IMR-90 (cell line): Measurements from ENCODE around the gene CD27. TPM values are rescaled to one million over a fixed set of nuclear protein-coding genes. Genes with fewer than 3 reads are reported as not detected.

Experiments used
- ATAC-seq: fragments of 200-7000 bp; cut with Tn5 transposase; 2 replicates; pipeline ENCODE4 v1.9.1; 2020; ENCODE audit warnings: low read depth, mild to moderate bottlenecking, moderate library complexity
- BruUV-seq: library from RNA; stranded (reverse); fragments of 400-500 nt; replicated peaks from 2 replicates; lab custom pipeline; 2021; lab: Mats Ljungman, UMichigan
- CTCF ChIA-PET: fragments of 300-600 bp; formaldehyde crosslinking; extraction: SDS; loops from one replicate; lab custom pipeline; 2021; ENCODE audit warnings: antibody characterized with exemption; lab: Yijun Ruan, JAX
- POLR2A ChIA-PET: fragments of 300-600 bp; sonication (Branson Sonifier 250); formaldehyde crosslinking; loops from one replicate; lab custom pipeline; 2022; ENCODE audit warnings: antibody characterized with exemption; ENCODE audit not compliant: unreplicated experiment; lab: Charles Lee
- DNase-seq: peaks from one replicate; pipeline ENCODE4 v3.0.0; 2013
- H2AFZ ChIP-seq: replicated peaks from 2 replicates; pipeline ENCODE3; 2013; ENCODE audit warnings: low read length, mild to moderate bottlenecking; ENCODE audit not compliant: poor library complexity
- H2AK5ac ChIP-seq: 2 replicates; pipeline ENCODE4 v1.6.1; 2013; ENCODE audit warnings: low read depth, low read length, inconsistent platforms
- H2AK9ac ChIP-seq: replicated peaks from 2 replicates; pipeline ENCODE3; 2013; ENCODE audit warnings: mild to moderate bottlenecking, low read depth, low read length, moderate library complexity; ENCODE audit not compliant: poor library complexity
- H2BK120ac ChIP-seq: 2 replicates; pipeline ENCODE4 v1.6.1; 2013; ENCODE audit warnings: low read depth, low read length, inconsistent platforms
- H2BK15ac ChIP-seq: 3 replicates; pipeline ENCODE4 v1.6.1; 2013; ENCODE audit warnings: low read depth, low read length, inconsistent platforms
- H2BK20ac ChIP-seq: 2 replicates; pipeline ENCODE4 v1.6.1; 2013; ENCODE audit warnings: low read depth, mild to moderate bottlenecking, inconsistent platforms, low read length, moderate library complexity
- H2BK5ac ChIP-seq: 2 replicates; pipeline ENCODE4 v1.6.1; 2013; ENCODE audit warnings: mild to moderate bottlenecking, low read depth, low read length, inconsistent platforms; ENCODE audit not compliant: poor library complexity, severe bottlenecking
- H3K14ac ChIP-seq: replicated peaks from 2 replicates; pipeline ENCODE4 v1.6.1; 2013; ENCODE audit warnings: low read depth, low read length, inconsistent platforms
- H3K18ac ChIP-seq: 2 replicates; pipeline ENCODE4 v1.6.1; 2013; ENCODE audit warnings: low read depth, low read length, control low read depth
- H3K23ac ChIP-seq: 2 replicates; pipeline ENCODE4 v1.6.1; 2013; ENCODE audit warnings: low read depth, low read length, inconsistent platforms
- H3K27ac ChIP-seq: 2 replicates; pipeline ENCODE4 v1.5.1; 2013; ENCODE audit warnings: mild to moderate bottlenecking, control low read depth, low read length; ENCODE audit not compliant: insufficient read depth
- H3K27me3 ChIP-seq: 2 replicates; pipeline ENCODE4 v1.6.1; 2013; ENCODE audit warnings: low read length; ENCODE audit not compliant: control insufficient read depth, insufficient read depth
- H3K36me3 ChIP-seq: 2 replicates; pipeline ENCODE4 v1.6.1; 2013; ENCODE audit warnings: low read length, mixed read lengths; ENCODE audit not compliant: control insufficient read depth, insufficient read depth
- H3K4ac ChIP-seq: 2 replicates; pipeline ENCODE4 v1.6.1; 2013; ENCODE audit warnings: low read depth, low read length, inconsistent platforms
- H3K4me1 ChIP-seq: 2 replicates; pipeline ENCODE4 v1.6.1; 2013; ENCODE audit warnings: low read length, mixed read lengths; ENCODE audit not compliant: control insufficient read depth, insufficient read depth
- H3K4me2 ChIP-seq: 2 replicates; pipeline ENCODE4 v1.6.1; 2013; ENCODE audit warnings: low read depth, mild to moderate bottlenecking, control low read depth, low read length, moderate library complexity
- H3K4me3 ChIP-seq: 2 replicates; pipeline ENCODE4 v1.5.1; 2013; ENCODE audit warnings: low read depth, mild to moderate bottlenecking, control low read depth, low read length, moderate library complexity; ENCODE audit not compliant: insufficient read depth
- H3K56ac ChIP-seq: 2 replicates; pipeline ENCODE4 v1.6.1; 2013; ENCODE audit warnings: low read length, inconsistent platforms; ENCODE audit not compliant: insufficient read depth; ENCODE audit errors: extremely low read depth
- H3K79me1 ChIP-seq, 2 experiments: 2 replicates each; pipeline ENCODE4 v1.6.1; 2013; ENCODE audit warnings: low read length in 2 of 2, inconsistent platforms in 1 of 2, low read depth in 1 of 2
- H3K9ac ChIP-seq: 2 replicates; pipeline ENCODE4 v1.6.1; 2013; ENCODE audit warnings: low read depth, low read length, control low read depth
- H3K9me1 ChIP-seq: 2 replicates; pipeline ENCODE4 v1.6.1; 2013; ENCODE audit warnings: low read length, inconsistent platforms; ENCODE audit not compliant: insufficient read depth
- H3K9me3 ChIP-seq: 2 replicates; pipeline ENCODE4 v1.6.1; 2013; ENCODE audit warnings: low read length; ENCODE audit not compliant: control insufficient read depth, insufficient read depth
- H4K20me1 ChIP-seq: 2 replicates; pipeline ENCODE4 v1.6.1; 2013; ENCODE audit warnings: low read length, inconsistent platforms; ENCODE audit not compliant: insufficient read depth
- H4K5ac ChIP-seq: 2 replicates; pipeline ENCODE4 v1.6.1; 2013; ENCODE audit warnings: mild to moderate bottlenecking, low read depth, low read length, control low read depth
- H4K8ac ChIP-seq, 2 experiments: 2 replicates each; pipeline ENCODE4 v1.6.1; 2013; ENCODE audit warnings: low read depth in 2 of 2, low read length in 2 of 2, control low read depth in 1 of 2, inconsistent platforms in 1 of 2
- H4K91ac ChIP-seq: 2 replicates; pipeline ENCODE4 v1.6.1; 2013; ENCODE audit warnings: low read depth, low read length, inconsistent platforms; ENCODE audit not compliant: insufficient read depth
- CEBPB ChIP-seq: IDR thresholded peaks from 2 replicates; pipeline ENCODE4 v1.6.1; 2012; ENCODE audit warnings: low read depth, low read length, improper control_type of control experiment
- RCOR1 ChIP-seq: IDR thresholded peaks from 2 replicates; pipeline ENCODE4 v1.6.1; 2012; ENCODE audit warnings: mild to moderate bottlenecking, low read length, improper control_type of control experiment; ENCODE audit not compliant: insufficient replicate concordance
- WGBS, 2 experiments: methylation state at CpG; one replicate each; pipeline versions ENCODE4 v1.1.5 to v1.1.7; 2013; ENCODE audit warnings: missing lambda C conversion rate in 2 of 2; ENCODE audit not compliant: insufficient read length in 1 of 2; ENCODE audit errors: extremely low coverage in 2 of 2; 5-methylcytosine and 5-hydroxymethylcytosine counted together
- dilution Hi-C: fragments of 300-500 bp; cut with HindIII; formaldehyde crosslinking; loops from one replicate; pipeline ENCODE4 v1.14.3; 2018; ENCODE audit warnings: low sequenced_read_pairs; ENCODE audit not compliant: unreplicated experiment
- in situ Hi-C: fragments of 300-500 bp; cut with MboI; formaldehyde crosslinking; loops from 3 replicates; pipeline ENCODE4 v1.14.3; 2019; ENCODE audit warnings: low sequenced_read_pairs, inconsistent platforms, mixed read lengths
- intact Hi-C: fragments of 100-400 bp; cut with micrococcal nuclease; formaldehyde crosslinking; loops from 2 replicates; pipeline ENCODE4 v1.10.0; 2022
- polyA plus RNA-seq, 3 experiments: library from polyadenylated mRNA; depleted of rRNA; stranded (reverse); fragments of >200 nt; gene quantifications; 2 replicates each; pipeline ENCODE4 v1.2.3, GENCODE V29; 2012; ENCODE audit warnings: low replicate concordance in 1 of 3
- total RNA-seq: library from RNA; depleted of rRNA; stranded (reverse); fragments of >200 nt; gene quantifications from 2 replicates; pipeline ENCODE4 v1.2.3, GENCODE V29; 2012

CD27 gene
- total and polyA plus RNA-seq, 2 of the 4 experiments (the other 2 are of a cell fraction): 0.07 TPM; not detected in 1

GRCh38 chr12:6442836-6443235, 1.9 kb upstream of the CD27 start:
- Histone ChIP-seq H2AK5ac (no peak overlapping the region), H2BK5ac (no peak overlapping the region), H3K14ac (no peak overlapping the region), H3K56ac (no peak overlapping the region), H2AFZ (no peak overlapping the region), H4K5ac (no peak overlapping the region), H3K36me3 (peaks cover 15% of the 10 kb centered on the region), H3K27ac (no peak overlapping the region), H3K4me3 (no peak overlapping the region), H3K27me3 (no peaks in the 10 kb centered on the region), H4K91ac (no peak overlapping the region), H3K9me3 (no peaks in the 10 kb centered on the region), H2BK120ac (no peak overlapping the region), H3K4me2 (no peak overlapping the region), H4K20me1 (no peaks in the 10 kb centered on the region), H2AK9ac (no peak overlapping the region), H3K9ac (no peak overlapping the region), H2BK15ac (no peak overlapping the region), H3K9me1 (0 out of 2 replicates have a peak, but pooled peaks cover 3% of the 10 kb centered on the region), H3K4me1 (peaks cover 2% of the 10 kb centered on the region; the same call in 1 of the 2 replicates), H3K18ac (no peak overlapping the region), H3K4ac (no peak overlapping the region), H2BK20ac (no peak overlapping the region), H4K8ac (no peak overlapping the region), H3K79me1 (no peaks in the 10 kb centered on the region), H3K23ac (no peak overlapping the region)
- WGBS, 2 experiments: 40% methylated on average over 1 of the region's 9 CpGs; no CpG with 5 or more reads in 1 of the 2 experiments
- ATAC-seq (no peak), DNase-seq (no peak)
- dilution Hi-C loops (no loop called here), in situ Hi-C loops (no loop called here), intact Hi-C loops (no loop called here)
- ChIA-PET POLR2A (interaction anchor here (0.6 to 0.7 kb wide), 3 partner anchors 17 to 184 kb away, joined by 3 to 4 read pairs (median 3); no protein-coding TSS in a partner anchor), CTCF (interaction anchor here (0.6 to 1.0 kb wide), 2 partner anchors 15 to 23 kb away, joined by 3 to 6 read pairs; no protein-coding TSS in a partner anchor)
- BruUV-seq: no TSS peak
- TF ChIP-seq CEBPB: peak; percentile 23; the same call in 1 of the 2 replicates
- no peak for TF ChIP-seq RCOR1
